EL (cell line): Measurements from ENCODE around the gene OTUD5.
"Not testable (repeated sequence)": the region's sequence is repeated elsewhere in the genome, so short reads cannot be mapped to it uniquely, and the experiment has no call there.

Experiments used
- DNase-seq: peaks from one replicate; pipeline ENCODE4 v3.0.0-alpha.2; 2016

OTUD5 gene

DNA sequence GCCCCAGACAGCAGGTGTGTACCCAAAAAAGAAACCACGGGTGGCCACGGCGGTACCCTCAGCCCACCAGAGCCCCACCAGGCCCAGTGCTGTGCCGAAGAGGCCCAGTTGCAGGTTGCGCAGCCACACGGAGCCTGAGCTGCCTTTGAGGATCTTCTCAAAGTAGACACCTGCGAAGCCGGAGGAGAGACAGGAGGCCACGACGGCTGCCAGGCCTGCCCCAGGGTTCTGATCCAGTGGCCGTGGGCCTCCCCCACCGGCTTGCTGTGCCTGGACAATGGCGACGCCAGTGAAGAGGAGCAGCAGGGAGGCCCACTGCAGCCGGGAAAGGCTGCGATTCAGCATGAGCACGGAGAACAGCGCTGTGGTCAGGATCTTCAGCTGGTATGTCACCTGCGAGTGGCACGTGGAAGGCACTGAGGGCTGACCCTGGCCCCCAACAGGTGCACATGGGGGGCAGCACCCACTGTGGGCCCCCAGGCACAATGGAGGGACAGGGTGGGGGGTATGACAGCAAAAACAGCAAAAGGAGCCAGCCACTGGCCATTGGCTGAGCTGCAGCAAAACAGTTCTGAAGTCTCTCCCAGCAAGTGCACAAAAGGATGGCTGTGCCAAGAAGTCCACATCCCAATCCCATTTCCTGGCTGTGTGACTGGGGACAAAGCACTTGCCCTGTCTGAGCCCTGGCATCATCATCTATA is 52.2 kb downstream of the OTUD5 start:
- no peak for DNase-seq

DNA sequence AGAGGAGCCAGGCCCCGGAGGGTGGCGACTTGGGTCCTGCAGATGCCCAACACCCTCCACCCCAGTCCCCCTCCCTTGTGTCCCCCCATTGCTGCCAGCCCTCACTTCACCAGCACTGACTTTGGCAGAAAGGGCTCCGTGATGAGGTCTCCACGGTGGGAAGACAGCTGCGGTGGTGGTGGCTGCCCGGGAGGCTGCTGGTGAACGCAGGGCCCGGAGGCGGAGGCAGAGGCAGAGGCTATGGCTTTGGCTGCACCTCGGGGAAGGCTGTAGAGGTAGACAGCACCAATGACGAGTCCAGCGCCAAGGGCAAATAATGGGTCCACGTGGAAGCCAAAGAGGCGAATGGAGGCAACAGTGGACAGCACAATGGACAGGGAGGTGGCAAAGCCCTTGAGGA is 52.8 kb downstream of the OTUD5 start:
- DNase-seq: no peak

DNA sequence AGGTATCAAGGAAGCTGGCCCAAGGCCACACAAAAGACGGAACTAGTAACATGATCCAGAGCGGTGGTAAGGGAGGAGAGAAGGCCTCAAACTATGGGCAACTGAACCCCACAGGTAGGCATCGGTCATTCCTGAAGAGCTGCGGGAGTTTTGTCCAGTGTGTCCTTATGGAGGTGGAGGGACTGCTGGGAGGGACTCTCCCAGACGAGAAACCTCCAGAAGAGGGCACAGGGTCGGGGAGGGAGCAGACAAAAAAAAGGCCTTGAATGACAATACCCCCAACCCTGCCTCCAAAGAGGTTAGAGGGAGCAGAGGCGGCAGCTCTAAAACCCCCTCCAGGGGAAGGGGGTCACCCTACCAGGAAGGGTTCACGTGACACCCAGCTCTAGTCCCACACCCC is 53.2 kb downstream of the OTUD5 start:
- no peak for DNase-seq

DNA sequence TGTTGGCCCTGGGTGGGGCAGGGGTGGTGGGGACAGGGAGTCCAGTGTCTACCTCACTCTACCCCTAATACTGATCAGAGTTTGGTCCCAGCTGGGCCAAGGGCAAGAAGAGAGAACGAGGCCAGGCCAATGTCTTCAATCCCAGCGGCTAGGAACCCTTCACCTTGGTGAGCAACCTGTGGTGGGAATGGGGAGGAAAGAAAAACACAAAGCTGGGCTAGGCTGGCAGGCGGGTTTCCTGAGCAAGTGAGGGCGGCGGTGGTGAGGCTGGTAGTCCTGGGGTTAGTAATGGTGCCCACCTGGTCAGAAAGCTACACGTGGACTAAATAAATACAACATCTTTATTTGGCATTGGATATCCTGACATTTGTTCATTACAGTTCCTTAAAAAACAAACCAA is 54.1 kb downstream of the OTUD5 start:
- DNase-seq: no peak

DNA sequence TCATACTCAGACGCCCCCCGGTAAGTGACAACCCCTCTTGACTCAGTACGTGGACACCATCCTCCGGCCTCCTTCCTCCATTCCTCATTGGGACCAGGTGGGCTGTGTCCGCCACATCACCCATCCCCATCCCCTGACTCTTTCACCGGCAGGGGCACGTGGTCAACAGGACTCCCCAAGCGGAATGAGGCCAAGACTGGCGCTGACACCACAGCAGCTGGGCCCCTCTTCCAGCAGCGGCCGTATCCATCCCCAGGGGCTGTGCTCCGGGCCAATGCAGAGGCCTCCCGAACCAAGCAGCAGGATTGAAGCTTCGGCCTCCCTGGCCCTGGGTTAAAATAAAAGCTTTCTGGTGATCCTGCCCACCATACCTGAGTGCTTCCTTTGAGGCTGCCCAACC is 54.6 kb downstream of the OTUD5 start:
- DNase-seq: no peak

DNA sequence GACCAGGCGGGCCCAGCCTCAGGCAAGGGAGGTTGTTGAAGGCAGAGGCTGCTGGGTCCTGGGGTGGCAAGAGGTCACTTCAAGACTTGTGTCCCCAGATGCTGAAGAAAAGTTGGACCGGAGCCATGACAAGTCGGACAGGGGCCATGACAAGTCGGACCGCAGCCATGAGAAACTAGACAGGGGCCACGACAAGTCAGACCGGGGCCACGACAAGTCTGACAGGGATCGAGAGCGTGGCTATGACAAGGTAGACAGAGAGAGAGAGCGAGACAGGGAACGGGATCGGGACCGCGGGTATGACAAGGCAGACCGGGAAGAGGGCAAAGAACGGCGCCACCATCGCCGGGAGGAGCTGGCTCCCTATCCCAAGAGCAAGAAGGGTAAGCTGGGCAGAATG is 55.3 kb downstream of the OTUD5 start:
- DNase-seq: no peak

DNA sequence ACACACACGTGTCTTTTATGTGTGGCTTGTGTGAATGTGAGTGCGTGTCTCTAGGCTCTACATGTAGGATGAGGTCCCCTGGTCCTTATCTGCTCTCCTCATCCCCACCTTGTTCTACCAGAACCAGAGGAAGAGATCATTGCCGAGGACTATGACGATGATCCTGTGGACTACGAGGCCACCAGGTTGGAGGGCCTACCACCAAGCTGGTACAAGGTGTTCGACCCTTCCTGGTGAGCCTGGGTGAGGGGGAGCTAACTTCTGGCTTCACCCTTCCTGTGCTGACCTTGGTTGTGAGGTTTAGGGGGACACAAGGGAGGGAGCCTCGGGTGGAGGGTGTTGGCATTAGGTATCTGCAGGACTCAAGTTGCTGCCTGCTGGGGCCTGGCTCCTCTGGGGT is 56.3 kb downstream of the OTUD5 start:
- no peak for DNase-seq

DNA sequence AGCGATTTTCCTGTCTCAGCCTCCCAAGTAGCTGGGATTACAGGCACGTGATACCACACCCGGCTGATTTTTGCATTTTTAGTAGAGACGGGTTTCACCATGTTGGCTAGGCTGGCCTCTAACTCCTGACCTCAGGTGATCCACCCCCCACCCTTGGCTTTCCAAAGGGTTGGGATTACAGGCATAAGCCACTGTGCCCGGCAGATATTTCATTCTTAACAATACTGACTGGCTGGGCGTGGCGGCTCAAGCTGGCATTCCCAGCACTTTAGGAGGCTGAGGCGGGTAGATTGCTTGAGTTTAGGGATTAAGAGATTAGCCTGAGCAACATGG is 58.4 kb downstream of the OTUD5 start:
- DNase-seq: no peak

DNA sequence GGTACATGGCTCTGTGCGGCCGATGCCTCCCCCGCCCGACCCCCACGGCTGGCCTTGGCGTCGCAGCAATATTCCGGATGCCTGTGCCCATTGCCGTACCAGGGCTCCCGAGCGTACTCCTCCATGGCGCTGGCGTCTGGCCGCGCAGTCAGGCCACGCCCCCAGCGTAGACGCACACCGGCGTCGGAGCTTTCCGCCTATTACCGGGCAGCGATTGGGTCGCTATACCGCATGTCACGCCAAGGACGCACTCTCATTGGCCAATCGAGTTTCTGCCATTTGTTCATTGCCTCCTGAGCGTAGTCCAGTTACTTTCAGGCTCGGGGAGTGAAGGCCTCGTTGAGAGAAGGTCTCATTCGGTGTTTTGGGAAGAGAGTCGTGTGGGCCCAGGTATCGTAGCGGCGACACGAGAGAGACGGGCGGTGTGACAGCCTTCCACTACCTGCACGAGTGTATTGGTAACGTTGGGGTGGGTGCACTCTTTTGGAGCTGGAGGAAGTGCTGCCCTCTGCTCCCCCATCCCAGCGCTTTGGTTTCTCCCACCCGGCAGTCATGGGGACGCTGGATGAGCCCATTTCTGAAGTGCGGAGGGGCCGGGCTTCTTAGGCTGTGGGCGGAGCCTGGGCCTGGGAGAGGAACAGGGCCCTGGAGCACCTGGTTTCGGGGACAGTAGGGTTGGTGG is 59.6 kb downstream of the OTUD5 start, which contains the start of the genes PQBP1 and TIMM17B:
PQBP1 (plus strand) TSS at position 306 of the 682 bp plus-strand sequence. CDS start 580 bp downstream, outside the sequence.
TIMM17B (minus strand) TSS at position 144 of the 682 bp plus-strand sequence; CDS start at position 125, 19 bp downstream.
- peak; percentile 93 for DNase-seq

DNA sequence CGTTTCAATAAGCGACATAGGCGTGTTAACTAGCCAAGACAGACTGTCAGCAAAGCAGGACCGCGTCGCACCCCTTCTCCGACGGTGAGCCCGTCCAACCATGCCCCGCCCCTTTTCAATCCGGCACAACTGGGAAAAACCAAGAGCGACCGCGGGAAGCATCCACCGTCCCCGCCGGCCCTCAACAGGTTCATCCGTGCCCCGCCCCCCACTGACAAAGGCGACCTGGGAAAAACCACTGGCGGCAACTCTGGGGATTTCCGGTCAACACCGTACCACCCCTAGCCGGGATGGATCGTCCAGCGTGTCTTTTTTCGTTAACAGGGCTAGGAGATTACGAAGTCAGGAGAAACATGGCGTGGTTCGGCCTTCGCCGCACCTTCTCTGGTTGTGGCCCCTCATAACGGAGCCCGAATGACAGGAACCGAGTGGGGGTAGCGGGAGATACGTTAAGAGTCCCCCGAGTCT is 60.2 kb downstream of the OTUD5 start:
- peak; percentile 73 for DNase-seq

DNA sequence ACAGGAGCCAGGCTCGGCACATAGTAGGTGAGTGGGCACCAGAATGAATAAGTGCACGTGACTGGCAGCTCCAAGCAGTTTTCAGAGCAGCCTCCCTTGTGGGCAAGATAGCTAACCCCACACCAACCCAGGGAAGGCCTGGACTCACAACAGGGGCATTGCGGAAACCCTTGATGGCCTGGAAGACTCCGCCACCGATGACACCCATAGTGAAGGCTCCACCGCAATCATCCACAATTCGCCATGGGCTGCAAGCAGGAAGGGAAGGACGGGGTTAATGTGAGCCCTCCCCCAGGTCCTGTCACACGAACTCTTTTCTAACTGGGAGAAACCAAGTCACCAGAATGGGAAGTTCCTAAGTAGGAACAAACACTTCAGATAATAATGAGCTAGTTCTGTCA is 60.8 kb downstream of the OTUD5 start:
- peak; percentile 12 for DNase-seq

DNA sequence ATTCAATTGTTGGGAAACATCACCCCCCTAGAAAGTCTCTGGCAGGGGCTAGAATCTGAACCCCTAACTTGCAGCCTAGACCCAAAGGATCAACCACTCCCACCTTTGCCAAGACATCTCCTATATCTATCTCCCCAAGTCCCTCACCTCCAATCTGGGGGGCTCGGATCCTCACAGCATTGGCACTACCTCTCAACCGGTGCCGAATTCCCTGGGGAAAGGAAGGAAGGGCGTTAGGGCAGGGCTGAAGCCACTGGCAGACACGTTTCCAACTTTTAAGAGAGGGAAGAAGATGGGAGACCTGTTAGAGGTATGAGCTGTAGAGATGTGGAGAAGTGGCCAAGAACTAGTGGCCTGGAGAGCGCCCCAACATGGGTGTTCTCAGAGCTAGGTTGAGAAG is 62.5 kb downstream of the OTUD5 start:
- DNase-seq: no peak

DNA sequence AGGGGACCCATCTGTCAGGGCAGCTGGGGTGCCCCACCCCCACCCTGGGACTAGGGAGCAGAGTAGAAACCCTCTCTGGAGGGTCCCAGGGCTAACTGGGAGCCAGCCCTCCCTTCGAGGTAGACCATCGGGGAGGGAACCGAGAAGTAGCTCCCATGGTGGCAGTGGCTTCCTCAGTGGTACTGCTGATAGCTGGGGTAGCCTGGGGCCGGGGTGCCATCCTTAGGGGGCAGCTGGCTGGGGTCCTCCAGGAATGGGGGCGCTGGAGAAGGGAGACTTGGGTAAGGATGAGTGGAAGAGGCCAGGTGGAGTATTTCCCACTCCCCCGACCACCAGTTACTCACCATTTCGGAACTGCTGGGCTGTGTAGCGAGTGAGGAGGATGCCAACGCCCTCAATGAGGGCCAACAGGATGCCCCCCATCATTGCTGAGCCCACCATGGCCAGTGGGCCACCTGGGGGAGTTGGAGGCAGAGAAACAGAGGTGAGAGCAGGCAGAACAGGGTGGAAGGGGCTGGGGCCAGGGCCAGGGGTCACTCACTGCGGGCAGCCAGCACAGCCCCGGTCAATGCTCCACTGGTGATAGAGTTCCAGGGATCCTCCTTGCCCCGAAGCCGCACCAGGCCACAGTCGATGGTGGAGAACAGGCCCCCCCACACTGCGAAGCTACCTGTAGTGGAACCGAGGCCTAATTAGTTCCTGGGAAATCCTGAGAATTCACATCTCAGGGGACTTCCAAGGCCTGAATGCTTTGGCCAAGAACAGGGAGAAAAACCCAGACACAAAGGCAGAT is 63.7 kb downstream of the OTUD5 start:
- DNase-seq: no peak

DNA sequence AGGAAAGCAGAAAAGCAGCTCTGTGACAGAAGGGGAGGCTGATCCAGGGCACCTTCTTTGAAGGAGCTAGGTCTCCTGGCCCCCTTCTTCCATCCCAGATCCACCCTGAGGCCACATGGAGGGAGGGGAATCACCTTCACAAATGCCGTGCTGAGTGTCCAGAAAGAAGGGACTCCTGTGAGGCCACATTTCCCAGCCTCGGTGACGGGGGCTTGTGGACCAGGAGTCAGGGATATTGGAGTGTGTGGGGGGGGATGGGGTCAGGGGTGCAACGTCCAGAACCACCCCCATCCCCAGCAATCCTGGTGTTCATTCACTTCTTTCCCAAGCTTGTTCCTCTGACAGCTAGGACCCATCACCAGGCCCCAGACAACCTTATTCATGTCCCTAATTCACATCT is 64.5 kb downstream of the OTUD5 start:
- DNase-seq: no peak

DNA sequence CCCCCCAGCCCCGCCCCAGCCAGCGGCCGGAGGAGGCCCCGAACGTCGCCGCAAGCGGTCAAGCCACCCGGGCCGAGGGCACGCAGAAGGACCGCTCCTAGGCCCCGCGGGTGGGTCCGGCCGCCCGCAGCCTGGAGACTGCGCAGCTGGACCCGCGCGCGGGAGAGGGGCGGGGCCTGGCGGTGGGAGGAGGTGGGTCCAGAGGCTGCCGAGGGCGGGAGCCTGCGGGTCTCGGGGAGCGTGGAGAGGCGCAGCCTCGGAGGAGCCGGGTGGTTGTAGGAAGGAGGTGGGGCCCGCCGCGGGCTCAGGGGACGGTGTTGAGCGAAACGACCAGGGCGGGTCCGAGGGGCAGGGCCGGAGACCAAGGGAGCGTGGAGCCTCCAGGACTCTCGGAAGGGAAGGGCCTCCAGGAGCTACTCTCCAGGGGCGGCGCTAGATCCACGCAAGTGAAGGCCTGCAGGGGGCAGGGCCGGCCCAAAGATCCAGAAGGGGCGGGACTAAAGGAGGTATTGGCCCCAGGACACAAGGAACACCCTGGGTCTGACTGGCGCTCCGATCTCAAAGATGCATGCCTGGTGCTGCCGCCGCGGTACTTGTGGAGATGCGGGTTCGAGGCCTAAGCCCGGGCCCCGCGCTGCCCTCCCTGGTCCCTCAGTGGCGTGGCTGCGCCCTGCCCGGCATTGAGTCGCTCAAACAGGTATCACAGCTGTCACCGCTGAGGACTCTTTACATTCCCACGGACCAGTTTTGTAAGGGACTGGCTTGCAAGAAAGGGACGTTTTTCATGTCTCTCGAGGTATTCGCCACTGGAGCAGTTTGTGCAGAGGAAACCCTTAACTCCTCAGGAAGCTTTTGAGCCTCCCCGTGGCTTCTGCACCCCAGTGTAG is 65.8 kb downstream of the OTUD5 start:
- peak; percentile 87 for DNase-seq

DNA sequence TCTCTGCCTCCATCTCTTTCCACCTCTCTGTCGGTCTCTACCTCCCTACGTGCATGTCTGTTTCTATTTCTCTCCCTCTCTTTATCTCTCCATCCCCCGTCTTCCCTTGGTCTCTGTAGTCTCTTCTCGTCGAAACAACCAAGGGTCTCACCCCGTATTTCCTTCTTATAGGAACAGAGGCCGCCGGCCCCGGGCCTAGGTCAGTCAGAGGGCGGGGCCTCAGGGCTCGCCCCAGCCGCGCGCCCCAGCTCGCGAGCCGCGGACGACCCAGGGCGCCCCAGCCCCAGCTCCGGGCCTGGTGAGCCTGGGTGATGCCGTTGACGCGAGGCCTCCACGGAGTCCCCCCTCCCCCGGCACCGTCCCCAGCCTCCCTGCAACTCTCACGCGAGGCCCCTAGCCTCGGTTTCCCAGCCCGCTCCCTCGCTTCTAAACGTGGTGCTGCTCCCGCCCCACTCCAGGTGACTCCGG is 66.4 kb downstream of the OTUD5 start:
- no peak for DNase-seq

DNA sequence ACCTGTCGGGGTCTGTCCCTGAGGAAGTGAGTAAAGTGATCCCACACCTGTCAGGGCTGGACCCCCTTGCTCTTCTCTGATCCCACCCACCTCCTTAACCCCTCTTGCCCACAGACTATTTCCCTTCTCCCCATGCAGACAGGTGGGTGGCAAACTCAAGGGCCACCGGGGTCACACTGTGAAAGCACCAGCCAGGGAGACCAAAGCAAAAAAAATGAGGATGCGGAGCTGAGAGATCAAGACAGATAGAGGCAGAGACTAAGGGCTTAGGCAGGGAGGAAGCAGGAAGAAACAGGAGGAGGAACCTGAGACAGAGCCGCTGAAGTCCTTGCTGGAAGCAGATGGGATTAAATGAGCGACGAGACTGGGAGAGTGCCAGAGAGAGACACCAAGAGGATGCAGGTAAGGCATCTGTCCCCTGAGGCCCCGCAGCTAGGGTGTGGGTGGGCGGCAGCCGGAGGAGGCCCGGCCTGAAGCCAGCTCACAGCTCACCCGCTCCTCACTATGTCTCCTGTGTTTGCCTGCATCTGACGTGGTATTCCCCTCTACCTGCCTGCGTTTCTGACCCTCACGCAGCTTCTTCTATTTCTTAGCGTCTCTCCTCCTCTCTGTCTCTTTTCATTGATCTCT is 67.0 kb downstream of the OTUD5 start:
- DNase-seq: no peak

DNA sequence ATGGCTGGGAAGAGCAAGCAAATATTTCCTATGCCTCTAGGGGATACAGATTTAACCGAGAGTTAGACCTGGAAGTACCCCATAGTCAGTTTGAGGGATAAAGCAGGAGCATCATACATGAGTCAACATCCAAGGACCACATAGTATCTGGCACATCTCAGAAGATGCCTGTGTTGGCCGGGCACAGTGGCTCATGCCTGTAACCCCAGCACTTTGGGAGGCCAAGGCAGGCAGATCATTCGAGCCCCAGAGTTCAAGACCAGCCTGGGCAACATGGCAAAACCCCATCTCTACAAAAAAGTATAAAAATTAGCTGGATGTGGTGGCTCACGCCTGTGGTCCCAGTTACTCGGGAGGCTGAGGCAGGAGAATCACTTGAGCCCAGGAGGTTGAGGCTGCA is 70.8 kb downstream of the OTUD5 start:
- not testable (repeated sequence) for DNase-seq

DNA sequence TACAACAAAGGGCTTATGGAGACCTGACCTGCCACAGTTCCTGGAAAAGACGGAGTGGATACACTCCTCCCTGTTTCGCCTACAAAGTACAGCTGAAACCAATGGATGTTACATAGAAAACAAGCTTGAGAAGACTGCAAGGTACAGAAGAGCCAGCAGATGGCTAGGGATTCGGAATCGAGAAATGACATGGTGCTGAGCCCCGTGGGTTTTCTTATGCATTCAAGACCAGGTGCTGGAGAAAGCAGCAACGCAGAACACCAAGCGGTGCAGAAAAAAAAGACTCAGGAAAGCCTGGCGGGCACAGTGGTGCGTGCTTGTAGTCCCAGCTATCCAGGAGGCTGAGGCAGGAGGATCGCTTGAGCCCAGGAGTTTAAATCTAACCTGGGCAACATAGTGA is 73.7 kb downstream of the OTUD5 start:
- DNase-seq: no peak

DNA sequence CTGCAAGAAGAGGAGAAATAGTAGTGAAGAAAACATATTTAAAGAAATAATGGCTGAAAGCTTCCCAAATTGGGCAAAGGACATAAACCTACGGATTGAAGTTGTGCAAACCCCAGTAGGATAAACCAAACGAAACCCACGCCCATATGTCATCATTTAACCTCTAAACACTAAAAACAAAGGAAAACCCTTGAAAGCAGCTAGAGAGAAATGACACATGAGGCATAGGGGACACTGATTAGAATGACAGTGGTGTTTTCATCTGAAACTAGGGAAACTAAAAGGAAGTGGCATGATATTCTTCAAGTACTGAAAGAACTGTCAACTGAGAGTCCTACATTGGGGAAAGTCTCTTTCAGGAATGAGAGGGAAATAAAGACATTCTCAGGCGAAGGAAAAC is 80.5 kb downstream of the OTUD5 start:
- not testable (repeated sequence) for DNase-seq
